Left ventricle myocardium inferior (tissue), 1 donor: Measurements from ENCODE around the gene NOLC1. TPM values are rescaled to one million over a fixed set of nuclear protein-coding genes. Genes with fewer than 3 reads are reported as not detected.

Experiments
- DNase-seq: peaks from one replicate; pipeline ENCODE4 v3.0.0-alpha.2; 2020
- H3K27ac ChIP-seq: fragments of 200-600 bp; replicated peaks from 2 replicates; pipeline ENCODE4 v1.8.0; 2021
- H3K27me3 ChIP-seq: fragments of 200-600 bp; 2 replicates; pipeline ENCODE4 v1.8.0; 2021; ENCODE audit warnings: low read depth
- H3K36me3 ChIP-seq: fragments of 200-600 bp; 2 replicates; pipeline ENCODE4 v1.8.0; 2021
- H3K4me1 ChIP-seq: fragments of 200-600 bp; 2 replicates; pipeline ENCODE4 v1.8.0; 2021
- H3K4me3 ChIP-seq: fragments of 200-600 bp; 2 replicates; pipeline ENCODE4 v1.8.0; 2021; ENCODE audit warnings: mild to moderate bottlenecking, moderate library complexity
- H3K9me3 ChIP-seq: fragments of 200-600 bp; replicated peaks from 2 replicates; pipeline ENCODE4 v1.8.0; 2021
- intact Hi-C: fragments of 100-400 bp; cut with micrococcal nuclease; formaldehyde crosslinking; loops from one replicate; pipeline ENCODE4 v1.11.0; 2022
- total RNA-seq: library from RNA; stranded (reverse); fragmentation: NEBNext Ultra II Directional; extraction: Animal tissue kit (Norgen Biotek cat#: 25700); gene quantifications from one replicate; pipeline ENCODE4 v1.2.1, GENCODE V29; 2021
- TF ChIP-seq, protein P1 (sequence below): fragments of 200-600 bp; IDR thresholded peaks from 2 replicates; pipeline ENCODE4 v1.8.0; 2021; ENCODE audit warnings: antibody characterized with exemption, mild to moderate bottlenecking, borderline replicate concordance
- donor health status: DM: no; HTN: yes; CAD: no; lungs with severe emphysema.

Gene NOLC1
- total RNA-seq, 1 donor from 2014 or later, result 28.3 TPM

DNA sequence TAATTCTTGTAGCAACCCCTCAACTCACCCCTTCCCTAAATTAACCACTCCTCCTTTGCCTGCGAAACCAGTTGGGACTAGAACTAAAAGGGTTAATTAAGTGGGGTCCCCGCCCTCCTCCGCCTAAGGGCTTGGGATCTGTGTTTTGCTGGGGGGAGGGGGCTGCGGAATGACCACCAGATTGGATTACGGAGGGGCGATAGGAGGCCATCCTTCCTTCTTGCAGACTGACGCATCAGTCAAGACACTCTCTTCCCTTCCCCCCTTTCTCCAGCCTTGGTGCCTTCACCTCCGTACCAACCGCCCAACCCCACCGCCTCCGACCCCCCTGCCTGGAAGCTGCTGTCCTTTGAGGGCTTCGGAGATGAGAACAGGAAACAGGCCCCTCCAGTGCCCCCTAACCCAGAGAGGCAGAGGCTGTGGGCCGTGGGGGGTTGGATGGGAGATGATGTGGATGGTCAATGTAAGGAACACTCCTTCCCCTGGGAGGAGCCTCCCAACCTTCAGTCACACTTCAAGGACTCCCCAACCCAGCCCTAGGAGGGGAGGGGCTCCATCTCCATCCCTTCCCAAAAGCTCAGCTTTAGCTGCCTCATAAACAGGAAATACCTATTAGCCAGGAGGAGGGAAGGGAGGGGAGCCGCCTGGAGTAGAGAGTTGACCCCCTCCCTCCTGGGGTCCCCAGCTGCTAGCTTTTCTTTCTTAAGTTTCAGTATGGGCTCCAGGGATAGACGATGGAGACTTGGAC lies 31.0 kb upstream of the NOLC1 start:
- intact Hi-C loops, result no loop called here
- TF ChIP-seq, protein P1, sequence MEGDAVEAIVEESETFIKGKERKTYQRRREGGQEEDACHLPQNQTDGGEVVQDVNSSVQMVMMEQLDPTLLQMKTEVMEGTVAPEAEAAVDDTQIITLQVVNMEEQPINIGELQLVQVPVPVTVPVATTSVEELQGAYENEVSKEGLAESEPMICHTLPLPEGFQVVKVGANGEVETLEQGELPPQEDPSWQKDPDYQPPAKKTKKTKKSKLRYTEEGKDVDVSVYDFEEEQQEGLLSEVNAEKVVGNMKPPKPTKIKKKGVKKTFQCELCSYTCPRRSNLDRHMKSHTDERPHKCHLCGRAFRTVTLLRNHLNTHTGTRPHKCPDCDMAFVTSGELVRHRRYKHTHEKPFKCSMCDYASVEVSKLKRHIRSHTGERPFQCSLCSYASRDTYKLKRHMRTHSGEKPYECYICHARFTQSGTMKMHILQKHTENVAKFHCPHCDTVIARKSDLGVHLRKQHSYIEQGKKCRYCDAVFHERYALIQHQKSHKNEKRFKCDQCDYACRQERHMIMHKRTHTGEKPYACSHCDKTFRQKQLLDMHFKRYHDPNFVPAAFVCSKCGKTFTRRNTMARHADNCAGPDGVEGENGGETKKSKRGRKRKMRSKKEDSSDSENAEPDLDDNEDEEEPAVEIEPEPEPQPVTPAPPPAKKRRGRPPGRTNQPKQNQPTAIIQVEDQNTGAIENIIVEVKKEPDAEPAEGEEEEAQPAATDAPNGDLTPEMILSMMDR, result no peak
- no peaks in the 10 kb centered on the region for H3K9me3 ChIP-seq
- no peaks in the 10 kb centered on the region for H3K27me3 ChIP-seq
- peak overlapping the region; percentile 97 for H3K27ac ChIP-seq
- no peaks in the 10 kb centered on the region for H3K36me3 ChIP-seq
- peaks cover 59% of the 10 kb centered on the region for H3K4me1 ChIP-seq
- DNase-seq, result peak; percentile 49
- peak overlapping the region; percentile 81 for H3K4me3 ChIP-seq

GRCh38 chr10:102121739-102122372 lies 30.3 kb upstream of the NOLC1 start:
- intact Hi-C loops, result no loop called here
- no peaks in the 10 kb centered on the region for H3K9me3 ChIP-seq
- no peaks in the 10 kb centered on the region for H3K27me3 ChIP-seq
- H3K27ac ChIP-seq, result peak overlapping the region; percentile 97
- DNase-seq, result no peak
- peaks cover 52% of the 10 kb centered on the region for H3K4me1 ChIP-seq
- H3K4me3 ChIP-seq, result peak overlapping the region; percentile 81
- TF ChIP-seq, protein P1, result peak; percentile 37
- H3K36me3 ChIP-seq, result no peaks in the 10 kb centered on the region

GRCh38 chr10:102122450-102122849 lies 29.7 kb upstream of the NOLC1 start:
- intact Hi-C loops, result no loop called here
- Histone ChIP-seq H3K9me3 (no peaks in the 10 kb centered on the region), H3K36me3 (no peaks in the 10 kb centered on the region), H3K4me3 (no peak overlapping the region), H3K27me3 (no peaks in the 10 kb centered on the region), H3K27ac (peak overlapping the region; percentile 97), H3K4me1 (peaks cover 46% of the 10 kb centered on the region)
- TF ChIP-seq, protein P1, result no peak
- no peak for DNase-seq

- Histone ChIP-seq H3K4me1 (peaks cover 39% of the 10 kb centered on the region), H3K27ac (no peak overlapping the region), H3K9me3 (no peaks in the 10 kb centered on the region), H3K27me3 (no peaks in the 10 kb centered on the region), H3K36me3 (no peaks in the 10 kb centered on the region), H3K4me3 (no peak overlapping the region)
- intact Hi-C loops, result no loop called here
- TF ChIP-seq, protein P1, result no peak
- no peak for DNase-seq
Observed at GRCh38 chr10:102123223-102123622, 29.0 kb upstream of the NOLC1 start.

DNA sequence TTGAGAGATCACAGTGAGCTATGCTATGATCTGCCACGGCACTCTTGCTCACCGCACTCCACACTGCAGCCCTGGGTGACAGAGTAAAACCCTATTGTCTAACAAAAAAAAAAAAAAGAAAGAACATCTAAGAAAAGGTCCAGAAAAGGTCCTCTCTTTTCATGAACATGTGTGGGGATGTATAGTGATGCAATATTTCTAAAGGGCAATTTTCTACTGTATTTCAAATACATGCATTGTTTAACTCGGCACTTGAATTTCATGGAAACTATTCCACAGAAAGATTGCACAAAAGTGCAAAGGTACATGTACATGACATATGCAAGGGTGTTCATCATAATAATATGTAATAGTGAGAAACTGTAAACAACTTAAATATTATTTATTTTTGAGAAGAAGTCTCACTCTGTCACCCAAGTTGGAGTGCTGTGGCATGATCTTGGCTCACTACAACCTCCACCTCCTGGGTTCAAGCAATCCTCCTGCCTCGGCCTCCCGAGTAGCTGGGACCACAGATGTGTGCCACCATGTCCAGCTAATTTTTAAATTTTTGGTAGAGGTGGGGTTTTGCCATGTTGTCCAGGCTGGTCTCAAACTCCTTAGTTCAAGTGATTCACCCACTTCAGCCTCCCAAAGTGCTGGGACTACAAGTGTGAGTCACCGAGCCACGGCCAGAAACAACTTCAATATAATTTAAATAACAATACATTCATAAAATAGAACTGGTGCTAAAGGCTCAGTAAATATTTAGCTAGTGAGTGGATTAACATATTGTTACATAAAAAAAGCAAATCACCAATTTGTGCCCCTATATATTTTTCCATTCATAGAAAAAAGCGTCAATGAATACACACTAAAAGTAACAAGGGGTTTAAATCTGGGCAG lies 20.7 kb upstream of the NOLC1 start:
- Histone ChIP-seq H3K27ac (peak overlapping the region; percentile 92), H3K36me3 (no peaks in the 10 kb centered on the region), H3K4me3 (no peak overlapping the region), H3K27me3 (no peaks in the 10 kb centered on the region), H3K4me1 (peaks cover 45% of the 10 kb centered on the region), H3K9me3 (no peaks in the 10 kb centered on the region)
- TF ChIP-seq, protein P1, result no peak
- DNase-seq, result no peak
- intact Hi-C loops, result no loop called here
